Epidermal melanocyte (primary cell): Measurements from ENCODE around the gene ANXA1.

ENCODE experiments used
- DNase-seq: peaks from one replicate; pipeline ENCODE4 v3.0.0; 2011; ENCODE audit warnings: low spot score; ENCODE audit not compliant: insufficient read length

ANXA1 gene, protein sequence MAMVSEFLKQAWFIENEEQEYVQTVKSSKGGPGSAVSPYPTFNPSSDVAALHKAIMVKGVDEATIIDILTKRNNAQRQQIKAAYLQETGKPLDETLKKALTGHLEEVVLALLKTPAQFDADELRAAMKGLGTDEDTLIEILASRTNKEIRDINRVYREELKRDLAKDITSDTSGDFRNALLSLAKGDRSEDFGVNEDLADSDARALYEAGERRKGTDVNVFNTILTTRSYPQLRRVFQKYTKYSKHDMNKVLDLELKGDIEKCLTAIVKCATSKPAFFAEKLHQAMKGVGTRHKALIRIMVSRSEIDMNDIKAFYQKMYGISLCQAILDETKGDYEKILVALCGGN

DNA sequence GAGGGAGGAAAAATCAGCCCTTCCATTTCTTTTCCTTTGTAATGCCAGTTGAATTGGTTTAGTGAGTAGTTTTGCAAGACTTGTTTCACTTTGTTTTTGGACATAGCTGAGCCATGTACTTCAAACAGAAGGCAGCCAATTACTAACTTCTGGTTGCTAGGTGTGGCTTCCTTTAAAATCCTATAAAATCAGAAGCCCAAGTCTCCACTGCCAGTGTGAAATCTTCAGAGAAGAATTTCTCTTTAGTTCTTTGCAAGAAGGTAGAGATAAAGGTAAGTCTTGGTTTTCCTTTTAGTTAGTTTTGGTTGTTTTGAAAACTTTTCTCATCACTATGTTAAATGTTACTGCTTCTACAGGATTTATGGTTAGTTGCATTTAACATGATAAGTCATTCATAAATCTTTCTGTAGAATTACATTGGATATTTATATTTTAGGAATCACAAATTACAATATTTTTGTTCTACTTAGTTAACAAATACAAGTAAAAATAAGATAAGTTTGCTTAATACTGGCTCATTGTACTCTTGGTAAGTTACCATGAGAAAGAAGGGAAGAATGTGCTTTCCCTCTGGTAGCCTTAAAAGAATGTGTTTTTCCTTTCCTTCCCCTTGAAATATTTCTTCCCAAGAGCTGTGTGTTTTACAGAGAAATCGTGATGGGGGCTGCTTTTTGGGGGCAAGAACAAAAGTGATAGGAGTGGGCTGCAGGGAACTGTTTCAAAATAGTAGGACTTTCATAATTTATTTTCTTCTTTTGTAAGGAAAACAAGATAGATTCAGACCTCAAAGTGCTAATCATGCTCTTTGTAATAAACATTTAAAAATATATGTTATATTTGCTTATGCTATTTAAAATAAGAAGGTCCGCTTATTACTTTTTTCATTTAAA lies at the start of gene ANXA1:
ANXA1 (plus strand) TSS at position 213 of the 890 bp plus-strand sequence. CDS start 6,671 bp downstream, outside the sequence.
- peak; percentile 20 for DNase-seq

DNA sequence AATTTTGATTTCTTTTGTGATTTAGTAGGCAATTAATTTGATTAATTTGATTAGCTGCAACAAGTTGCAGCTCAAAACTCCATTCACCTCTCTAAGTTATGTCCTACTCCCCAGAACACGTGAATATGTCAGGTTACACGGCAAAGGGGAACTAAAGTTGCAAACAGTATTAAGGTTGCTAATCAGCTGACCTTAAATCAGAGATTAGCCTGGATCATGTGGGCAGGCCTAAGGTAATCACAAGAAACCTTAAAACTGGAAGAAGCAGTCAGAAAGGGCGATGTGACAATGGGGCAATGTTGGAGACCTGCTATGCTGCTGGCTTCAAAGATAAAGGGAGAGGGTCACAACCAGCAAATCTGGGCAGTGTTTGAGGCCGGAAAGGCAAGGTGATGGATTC lies 47.3 kb upstream of the ANXA1 start:
- no peak for DNase-seq

DNA sequence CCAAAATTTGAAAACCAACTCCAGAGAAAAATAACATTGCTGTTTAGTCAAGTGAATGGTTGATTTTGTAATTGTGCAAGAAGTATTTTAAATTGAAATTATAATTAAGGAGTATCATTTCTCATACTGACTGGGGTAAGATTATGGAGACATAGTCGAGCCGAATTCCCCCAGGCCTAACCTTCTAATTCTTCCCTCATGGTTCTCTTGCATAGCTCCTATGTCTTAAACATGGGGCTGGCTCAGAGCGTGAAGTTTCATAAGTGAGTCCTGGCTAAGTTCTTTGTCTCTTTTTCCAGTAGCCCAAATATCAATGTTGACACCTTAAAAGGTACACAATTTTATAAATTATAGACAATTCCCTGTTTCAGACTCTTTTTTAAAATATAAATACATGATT lies 46.7 kb upstream of the ANXA1 start:
- no peak for DNase-seq

DNA sequence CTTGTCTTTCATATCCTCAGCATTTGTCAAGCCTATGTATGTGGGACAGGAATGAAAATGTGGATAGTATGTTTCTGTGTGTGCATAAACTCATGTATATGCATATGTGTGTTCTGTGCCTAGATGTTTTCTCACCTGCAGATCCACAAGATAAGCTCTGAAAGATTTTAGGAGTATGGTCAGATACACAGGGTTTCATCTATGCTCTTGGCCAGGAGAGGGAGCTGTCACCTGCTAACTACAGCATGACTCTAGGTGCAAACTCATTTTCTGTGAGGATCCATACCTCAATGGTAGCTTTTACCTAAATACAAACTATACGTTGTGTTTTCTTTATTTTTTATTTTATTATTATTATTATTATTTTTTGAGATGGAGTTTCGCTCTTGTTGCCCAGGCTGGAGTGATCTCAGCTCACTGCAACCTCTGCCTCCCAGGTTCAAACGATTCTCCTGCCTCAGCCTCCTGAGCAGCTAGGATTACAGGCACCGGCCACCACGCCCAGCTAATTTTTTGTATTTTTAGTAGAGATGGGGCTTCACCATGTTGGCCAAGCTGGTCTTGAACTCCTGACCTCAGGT lies 44.1 kb upstream of the ANXA1 start:
- DNase-seq = peak; percentile 28

DNA sequence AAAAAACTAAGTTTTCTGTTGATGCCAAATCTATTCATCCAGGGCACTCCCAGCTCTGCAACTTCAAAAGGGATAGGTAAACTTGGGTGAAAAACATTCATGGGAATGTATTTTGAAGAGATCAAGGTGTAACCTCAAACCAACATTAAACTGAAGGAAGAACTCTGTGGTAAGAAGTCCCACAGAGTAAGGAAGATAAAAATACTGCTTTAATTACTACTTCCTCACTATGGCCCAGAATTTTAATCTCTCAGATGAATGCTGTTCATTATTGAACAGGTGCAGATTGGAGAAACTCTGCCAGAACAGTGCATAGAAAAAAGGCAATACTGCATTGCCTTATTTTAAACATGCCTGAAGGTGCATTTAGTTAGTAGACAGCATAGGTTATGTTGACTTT lies 37.6 kb upstream of the ANXA1 start:
- DNase-seq = no peak

DNA sequence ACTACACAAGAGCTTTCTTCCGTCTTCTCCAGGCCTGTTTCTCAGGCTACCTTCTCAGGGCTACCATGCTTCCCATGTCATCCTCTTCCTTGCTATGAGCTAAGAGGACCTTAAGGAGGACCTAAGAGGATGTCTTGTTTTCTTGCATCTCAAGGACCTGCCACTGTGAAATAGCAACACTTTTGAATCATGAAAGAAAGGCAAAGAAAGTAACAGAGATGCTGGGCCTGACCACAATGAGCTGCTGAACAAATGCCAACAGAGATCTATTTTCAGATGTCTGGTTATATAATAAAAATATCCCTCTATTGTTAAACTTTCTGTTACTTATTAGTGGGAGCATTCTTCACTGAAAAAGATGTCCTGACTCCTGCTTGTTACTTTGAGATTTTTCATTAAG lies 36.7 kb upstream of the ANXA1 start:
- DNase-seq = no peak

DNA sequence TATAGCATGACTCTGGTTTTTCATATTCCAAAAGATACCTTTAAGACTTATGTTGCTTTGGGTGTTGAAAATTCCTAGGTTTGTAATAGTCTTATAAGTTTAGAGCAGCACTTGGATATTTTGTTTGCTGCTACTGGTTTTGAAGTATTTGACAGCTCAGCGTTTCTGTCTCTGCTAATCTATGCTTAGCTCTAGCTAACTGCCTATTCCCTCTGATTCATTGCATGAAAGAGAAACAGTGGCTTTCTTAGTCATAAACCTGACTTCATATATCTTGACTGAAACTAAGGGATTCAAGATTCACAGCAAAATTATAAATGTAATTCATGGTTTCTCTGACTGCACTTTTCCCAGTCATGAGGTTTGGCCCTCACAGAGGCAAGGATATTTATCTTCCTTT lies 35.6 kb upstream of the ANXA1 start:
- DNase-seq = no peak

DNA sequence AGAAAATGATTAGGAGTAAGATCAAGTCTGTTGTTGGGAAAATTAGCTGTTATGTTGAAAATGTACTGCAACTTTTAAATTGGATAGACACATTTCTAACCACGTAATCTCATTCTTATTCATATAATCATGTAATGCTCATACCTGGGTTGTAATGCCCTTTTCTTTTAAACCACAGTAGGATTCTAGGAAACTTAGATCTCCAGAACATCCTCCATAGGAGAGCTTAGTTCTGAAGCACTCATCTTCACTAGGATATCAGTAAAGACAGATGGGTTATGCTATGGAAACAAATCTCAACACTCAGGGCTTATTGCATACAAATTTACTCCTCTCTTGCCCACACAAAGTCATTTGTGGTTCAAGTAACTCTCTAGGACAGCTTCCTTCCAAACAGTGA lies 34.8 kb upstream of the ANXA1 start:
- DNase-seq = no peak

DNA sequence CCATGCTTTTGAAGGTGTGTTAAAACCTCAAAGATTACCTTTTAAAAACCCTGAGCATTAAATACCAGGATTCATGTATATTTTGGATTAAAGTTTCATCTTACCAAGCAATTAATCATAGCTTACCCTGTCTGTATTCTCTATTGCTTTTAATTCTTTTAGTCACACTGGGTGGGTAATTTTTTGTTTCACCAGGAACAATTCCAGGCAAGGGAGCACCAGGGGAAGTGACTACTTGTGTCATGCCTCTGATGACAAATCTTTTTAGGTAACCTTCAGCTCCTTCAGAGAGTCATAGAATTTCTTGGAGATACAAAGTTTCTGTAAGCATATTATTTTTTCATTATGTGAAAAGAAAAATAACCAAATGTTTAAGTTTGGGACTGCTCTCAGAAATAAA lies 33.4 kb upstream of the ANXA1 start:
- no peak for DNase-seq

DNA sequence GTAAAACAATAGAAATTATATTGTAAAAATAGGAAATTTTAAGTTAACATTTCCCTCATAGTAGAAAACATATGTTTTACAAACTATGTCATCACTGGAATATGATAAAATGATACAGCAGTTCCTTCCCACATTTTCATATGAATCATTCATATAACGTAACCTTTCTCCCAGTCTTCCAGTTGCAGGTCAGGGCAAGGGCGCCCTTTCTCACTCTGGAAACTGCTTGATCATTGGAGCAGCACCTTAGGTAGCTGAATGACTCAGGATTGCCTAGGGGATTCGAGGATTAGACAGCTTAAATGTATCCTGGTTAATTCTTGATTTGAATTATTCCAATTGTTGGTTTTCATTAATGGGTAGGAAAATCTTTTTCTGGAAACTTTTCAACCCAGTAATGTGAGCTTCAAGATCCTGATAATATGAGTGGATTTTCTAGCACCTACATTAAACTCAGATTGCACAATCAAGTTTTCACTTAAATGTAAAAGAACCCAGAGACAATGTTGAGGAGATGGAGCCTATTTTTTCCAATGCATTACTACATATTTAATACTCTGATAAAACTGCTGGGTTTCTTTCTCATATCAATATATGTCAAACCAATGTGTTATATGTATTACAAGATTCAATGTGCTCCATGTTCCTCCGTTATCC lies 32.6 kb upstream of the ANXA1 start:
- DNase-seq = no peak

DNA sequence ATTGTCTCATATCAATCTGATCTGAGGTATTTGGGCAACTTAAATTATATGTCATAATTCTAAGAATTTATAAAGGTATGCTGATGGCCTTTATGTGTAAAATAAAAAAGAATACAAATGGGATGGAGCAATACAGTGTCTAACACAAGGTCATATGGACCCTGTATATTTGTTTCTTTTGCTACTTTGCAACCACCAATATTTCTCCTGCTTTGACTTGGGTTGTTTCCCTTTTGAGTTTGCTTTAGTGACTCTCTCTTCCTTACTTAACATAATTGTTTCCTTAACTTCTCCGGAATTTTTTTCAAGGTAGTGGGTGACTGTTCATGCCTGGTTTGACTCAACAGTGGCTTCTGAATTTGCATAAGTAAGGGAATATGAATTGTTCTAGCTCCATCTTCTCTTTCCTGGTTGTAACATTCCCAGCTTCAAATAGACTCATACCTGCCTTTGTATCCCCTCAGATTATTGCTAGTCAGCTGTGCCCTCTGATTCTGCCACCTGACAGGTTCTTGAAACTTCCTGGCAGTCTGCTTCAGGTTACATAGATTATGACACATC lies 30.2 kb upstream of the ANXA1 start:
- no peak for DNase-seq

DNA sequence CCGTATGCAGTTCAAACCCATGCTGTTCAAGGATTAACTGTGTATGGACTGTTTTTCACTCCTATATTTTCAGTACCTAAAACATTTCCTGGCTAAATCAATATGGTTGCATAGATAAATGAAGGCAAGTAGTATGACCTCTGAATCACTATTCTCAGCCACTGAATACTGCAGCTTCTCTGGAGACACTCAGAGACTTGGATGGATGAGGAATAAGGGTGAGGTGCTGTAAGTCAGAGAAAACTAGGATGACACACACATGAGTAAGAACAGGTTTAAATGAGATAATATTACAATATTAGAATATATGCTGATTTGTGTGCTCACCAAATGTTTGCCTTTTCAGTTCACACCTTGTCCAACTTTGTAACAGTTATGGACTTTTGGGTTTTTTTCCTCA lies 26.0 kb upstream of the ANXA1 start:
- no peak for DNase-seq

DNA sequence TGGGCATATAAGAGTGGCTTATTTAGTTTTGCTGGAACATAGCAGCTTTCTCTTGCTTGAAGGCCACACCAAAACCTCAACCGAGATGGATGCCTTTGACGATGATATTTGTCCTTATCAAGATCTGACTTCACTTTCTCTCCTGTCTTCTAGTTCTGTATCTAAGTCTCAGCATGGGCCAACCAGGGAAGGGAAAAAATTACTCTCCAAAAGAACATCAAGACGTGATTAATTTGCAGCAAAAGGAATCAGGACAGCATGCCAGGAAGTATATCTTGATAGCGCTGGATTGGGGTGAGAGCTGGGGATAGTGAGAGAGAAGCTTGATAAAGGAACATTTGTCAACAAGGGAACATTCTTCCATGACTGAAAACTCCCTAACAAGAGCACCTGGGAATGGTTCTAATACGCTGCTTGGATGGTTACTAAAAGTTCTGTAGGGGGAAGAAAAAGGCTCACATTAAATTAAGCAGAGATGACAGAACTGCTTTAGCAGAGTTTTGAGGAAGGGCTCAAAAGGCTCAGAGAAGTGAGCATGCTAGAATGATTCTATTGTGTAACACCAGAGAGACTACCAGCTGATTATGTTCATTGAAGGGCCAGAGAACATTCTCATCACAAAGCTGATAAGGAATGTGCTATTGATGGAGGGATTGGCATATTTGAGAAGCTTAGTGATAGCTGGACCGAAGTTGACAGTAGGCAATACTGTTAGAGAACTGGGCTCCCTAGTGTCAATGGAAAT lies 21.6 kb upstream of the ANXA1 start:
- DNase-seq = no peak

DNA sequence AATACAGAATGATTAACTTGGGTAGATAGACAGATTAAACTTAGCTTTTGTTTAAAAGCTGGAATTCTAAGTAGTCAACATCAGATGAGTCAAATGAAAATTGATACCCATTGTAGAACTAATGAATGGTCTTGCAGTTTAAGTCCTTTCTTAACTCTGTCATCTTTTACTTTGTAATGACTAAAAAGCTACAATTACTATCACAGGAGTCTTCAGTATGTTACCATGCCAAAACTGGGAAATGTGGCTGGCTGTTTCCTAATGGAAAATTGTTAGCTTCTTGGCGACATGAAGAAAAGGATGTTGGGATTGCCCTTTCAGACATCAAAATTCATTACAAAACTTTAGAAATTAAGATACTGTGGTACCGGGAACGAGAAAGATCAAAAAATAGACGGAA lies 20.2 kb upstream of the ANXA1 start:
- no peak for DNase-seq

DNA sequence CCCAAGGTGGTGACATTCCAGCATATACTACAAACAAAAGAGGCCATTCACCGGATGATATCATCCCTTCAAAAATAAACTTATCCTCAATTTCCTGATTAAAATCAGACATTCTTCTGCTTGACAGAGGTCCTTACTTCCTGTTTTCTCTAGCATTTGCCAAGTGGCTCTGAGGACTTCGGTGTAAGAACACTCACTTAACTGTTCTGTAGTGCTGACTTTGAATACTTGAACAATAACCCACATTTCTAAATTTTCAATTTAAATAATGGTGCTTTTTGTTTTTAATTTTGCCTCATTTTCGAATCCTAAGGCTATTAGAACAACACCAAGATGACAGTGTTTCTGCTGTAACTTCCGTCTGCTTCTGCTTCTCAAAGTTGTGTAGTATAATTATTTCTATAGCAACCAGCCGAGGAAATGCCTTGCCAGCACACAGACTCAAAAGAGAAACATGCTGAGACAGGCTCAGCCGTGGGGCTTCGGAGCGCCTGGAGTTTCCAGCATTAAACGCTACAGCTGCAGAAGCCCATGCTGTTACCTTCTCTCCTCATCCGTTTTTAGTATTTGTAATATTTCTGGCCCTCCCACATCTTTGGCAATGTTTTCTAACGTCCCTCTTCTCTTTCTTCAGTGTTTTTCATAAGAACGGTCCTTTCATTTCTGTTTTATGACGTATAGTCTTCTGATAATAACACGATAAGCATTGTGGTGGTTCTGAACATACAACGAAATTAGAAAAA lies 19.5 kb upstream of the ANXA1 start:
- DNase-seq = peak; percentile 33

DNA sequence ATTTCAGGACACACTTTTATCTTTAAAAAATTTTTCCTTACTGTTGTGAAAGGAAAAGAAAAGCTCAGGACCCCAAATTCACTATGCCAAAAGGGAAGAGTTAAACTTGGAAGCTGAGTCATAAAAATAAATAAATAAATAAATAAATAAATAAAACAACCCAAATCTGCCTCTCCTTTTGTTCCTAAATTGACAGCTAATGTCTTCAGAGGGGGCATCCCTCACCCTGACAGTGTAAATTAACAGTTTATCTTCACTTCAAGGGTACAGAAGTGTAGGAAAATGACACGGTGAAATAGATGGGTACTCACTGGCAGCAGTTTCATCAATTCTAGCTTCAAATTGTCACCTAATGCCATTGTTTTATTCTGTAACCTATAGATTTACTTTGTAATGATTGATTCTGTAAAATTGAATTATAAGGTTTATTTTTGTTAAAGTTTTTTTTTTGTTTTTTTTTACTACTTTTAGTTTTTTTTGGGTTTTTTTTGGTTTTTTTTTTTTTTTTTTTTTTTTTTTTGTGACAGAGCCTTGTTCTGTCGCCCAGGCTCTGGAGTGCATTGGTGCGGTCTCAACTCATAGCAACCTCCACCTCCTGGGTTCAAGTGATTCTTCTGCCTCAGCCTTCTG lies 18.5 kb upstream of the ANXA1 start:
- no peak for DNase-seq

DNA sequence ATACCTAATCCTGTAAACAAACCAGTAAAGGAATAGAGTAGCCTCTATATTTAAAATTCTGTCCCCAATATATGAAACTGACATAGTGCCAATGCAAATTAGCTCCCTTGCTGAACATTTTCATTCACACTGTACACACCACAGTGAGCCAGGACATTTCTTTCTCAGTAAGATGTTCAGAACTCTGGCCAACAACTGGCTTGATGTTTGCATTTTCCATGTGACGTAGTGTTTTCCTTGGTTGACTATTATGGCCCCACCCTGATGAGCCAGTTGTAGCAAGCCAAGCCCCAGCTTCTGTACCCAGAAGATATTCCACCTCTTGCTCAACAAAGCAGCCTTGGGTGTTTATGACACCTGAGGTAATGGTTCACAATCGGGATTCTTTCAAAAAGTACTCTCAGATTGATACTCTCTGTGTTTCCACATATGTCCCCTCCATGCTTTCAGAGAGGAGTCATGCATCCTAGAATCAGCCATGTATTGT lies 17.7 kb upstream of the ANXA1 start:
- no peak for DNase-seq

DNA sequence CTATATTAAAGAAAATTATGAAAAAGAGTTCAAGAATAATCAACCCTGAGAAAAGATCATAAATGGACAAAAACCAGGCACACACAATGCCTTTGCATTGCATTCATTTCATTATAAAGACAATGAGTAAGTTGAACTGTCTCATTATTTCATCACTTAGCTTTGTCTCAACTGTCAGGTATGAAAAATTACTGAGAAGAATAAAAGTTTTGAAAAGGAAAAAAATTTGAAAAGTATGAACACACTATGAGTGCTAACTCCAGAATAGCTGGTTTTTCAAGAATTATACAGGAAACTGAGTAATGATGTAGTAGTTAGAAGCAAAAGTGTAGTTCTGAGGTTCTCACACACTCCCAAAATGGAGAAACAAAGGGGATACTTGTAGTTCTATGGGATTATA lies 16.3 kb upstream of the ANXA1 start:
- no peak for DNase-seq

DNA sequence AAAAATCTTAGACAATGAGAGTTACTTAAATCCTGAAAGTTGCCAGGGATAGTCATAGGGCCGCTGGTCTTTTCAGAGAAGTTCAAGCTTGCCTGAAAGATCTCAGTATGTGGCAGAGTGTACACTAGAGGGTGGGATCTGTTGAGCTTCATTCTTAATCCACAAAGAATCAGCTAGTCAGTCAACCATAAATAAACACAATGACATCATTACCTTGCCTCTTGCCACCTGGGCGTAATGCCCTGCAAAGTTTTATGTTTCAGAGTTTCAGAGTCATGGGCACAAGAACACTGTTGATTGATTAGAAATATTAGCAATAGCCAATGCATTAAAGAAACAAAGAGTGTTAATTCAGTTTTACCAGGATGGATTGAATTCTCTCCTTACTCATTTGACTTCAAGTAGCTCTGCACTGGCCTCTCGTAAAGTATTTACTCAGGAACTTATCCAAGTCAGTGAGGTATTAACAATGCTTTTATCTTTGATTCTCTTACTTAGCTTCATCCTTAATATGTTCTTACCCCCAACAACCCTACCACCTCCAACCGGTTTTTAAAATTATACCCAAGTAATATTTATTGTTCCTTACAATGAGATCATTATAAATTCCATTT lies 14.3 kb upstream of the ANXA1 start:
- DNase-seq = no peak
